GM10847 (cell line): Measurements from ENCODE around the gene PTPRT.

Experiments used
- POLR2A ChIP-seq: IDR thresholded peaks from 2 replicates; pipeline ENCODE4 v1.6.1; 2011; ENCODE audit not compliant: insufficient read length; ENCODE audit errors: extremely low read depth

Gene PTPRT

GRCh38 chr20:43029176-43029575 is 160.5 kb downstream of the PTPRT start:
- TF ChIP-seq POLR2A, result no peak

DNA sequence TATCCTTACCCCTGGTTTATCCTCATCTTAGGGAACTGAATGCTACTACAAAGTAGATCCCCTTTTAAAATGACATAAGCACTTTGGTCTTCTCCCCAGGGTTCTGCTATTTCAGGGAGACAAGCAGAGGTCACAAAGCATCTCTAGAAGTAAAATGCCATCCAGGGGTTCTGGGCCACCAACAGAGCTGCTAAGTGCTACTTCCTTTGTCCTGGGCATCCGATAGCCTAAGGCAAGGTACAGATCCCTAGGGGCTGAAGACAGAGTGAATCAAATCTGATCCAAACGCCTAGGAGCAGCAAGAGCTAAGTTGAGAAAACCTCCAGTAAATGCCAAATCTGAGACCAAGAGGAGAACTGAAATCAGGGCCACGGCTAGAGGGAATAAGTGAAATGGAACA is 161.2 kb downstream of the PTPRT start:
- TF ChIP-seq POLR2A, result no peak

DNA sequence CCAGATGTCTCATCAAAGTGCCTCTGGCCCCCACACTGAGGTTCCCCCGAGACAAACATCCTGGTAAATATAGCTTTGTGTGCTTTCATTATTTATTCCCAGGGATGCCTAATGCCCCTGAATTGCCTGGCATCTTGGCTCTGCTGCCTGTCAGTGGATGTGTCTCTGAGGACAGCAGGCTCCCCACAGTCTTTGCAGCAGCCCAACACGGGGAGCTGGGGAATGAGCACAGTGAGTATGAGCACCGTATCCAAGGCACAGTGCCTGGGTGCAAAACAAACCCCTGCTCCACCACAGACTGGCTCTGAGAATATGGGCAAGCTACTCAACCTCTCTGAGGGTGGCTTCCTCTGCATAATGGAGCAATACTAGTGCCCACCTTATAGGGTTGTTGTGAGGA is 165.9 kb downstream of the PTPRT start:
- no peak for TF ChIP-seq POLR2A

DNA sequence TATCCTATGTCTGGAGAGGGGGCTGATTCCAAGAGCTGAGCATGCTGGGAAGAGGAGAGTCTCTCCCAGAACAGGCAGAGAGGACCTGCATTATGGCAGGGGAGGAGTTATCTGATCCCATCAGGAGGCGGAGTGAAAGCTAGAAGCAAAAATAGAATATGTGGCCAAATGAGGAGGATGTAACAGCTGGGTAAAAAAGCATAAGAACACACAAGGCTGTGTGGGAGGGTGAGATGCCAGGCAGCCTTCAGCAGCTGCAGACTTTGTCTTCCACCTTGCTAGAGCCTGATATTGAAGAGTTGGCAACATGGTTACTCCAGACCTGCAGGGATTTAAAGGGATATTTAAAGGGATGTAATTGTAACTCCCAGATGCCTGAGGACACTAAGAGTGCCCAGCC is 167.1 kb downstream of the PTPRT start:
- no peak for TF ChIP-seq POLR2A

DNA sequence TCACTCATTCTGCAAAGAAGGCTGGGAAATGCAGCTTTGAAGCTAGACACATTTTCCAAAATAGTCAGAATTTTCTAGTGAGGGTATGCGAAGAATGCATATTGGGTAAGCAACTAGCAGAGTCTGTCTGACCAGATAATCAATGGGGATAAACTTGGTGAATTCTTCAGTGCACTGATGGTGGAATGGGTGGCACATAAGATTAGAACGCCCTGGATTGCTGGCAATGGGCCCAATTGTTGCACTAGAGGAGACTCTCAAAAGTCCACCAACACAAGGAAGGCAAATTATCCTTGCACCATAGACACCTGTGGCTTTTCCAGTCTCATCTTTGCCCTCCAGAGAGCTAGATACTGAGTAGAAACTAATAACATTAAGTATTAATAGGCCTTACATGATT is 167.6 kb downstream of the PTPRT start:
- TF ChIP-seq POLR2A, result no peak

- no peak for TF ChIP-seq POLR2A
Observed at GRCh38 chr20:43017241-43018030, 172.3 kb downstream of the PTPRT start.

DNA sequence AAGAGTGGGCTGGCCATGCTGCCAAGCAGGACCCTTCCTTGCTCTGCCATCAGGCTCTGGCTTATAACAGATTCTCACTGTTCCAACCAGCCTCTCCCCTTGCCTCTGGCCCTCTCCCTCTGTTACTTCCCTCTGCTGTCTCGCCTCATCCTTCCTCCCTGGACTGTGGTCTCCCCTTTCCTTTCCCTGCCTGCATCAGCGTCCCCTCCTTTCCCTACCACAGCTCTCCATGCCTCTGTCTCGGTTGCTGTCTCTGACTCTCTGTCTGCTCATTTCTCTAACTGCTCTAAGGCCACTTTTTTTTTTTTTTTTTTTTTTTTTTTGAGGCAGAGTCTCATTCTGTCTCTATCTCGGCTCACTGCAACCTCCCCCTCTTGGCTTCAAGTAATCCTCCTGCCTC is 173.4 kb downstream of the PTPRT start:
- no peak for TF ChIP-seq POLR2A

GRCh38 chr20:43015566-43015965 is 174.1 kb downstream of the PTPRT start:
- TF ChIP-seq POLR2A, result no peak

GRCh38 chr20:43014206-43014605 is 175.5 kb downstream of the PTPRT start:
- no peak for TF ChIP-seq POLR2A

- TF ChIP-seq POLR2A, result no peak
Observed at GRCh38 chr20:43011491-43011890, 178.2 kb downstream of the PTPRT start.

DNA sequence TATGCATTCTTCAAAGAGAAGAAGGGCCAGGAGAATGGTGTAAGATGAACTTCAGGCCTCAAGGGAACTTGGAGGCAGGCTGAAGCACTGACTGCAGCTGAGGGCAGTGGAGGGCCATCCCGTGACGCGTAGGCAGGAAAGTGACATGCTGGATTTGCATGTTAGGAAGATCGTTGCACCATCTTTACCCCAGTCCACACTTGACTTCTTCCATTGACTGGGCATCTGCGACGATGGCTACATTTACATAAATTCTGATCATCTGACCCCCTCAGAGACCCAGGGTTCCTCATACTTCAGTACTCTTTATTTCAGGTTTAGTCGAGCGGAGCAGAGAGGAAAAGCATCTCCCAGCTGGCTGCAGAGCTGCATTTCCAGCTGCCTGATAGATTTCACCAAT is 180.2 kb downstream of the PTPRT start:
- no peak for TF ChIP-seq POLR2A

- no peak for TF ChIP-seq POLR2A
Observed at GRCh38 chr20:43007525-43007924, 182.2 kb downstream of the PTPRT start.

DNA sequence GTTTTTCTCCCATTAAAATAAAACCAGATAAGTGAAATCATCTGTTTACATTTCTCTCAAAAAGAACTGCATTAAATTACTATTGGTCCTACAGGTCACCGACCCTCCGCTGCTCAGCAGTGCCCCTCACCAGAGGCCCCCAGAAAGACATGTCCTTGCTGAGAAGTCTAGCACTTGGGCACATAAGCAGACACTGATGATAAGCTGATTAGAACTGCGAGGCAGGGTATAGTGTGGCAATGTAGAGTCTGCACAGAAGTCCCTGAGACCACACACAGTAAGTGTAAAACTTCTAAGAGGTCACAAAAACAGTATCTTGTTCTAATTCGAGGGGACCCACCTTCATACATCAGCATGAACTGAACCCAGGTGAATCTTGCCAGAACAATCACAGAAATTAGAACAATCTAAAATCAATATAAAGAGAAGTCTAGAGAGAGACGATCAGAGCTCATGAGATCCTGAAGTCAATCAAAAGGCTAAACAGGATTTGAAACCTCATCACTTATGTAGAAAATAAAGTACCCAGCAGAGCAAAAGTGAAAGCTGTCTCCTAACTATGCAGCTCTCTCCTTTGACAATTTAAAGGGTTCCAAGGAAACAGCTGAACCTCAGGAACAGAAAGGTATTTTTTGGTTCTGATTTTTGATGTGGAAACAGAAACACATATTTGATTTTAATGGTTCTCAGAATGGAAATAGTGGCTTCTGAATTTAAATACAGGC is 182.9 kb downstream of the PTPRT start:
- TF ChIP-seq POLR2A, result no peak

- TF ChIP-seq POLR2A, result no peak
Observed at GRCh38 chr20:43003318-43003944, 186.3 kb downstream of the PTPRT start.

GRCh38 chr20:42996141-42996540 is 193.6 kb downstream of the PTPRT start:
- no peak for TF ChIP-seq POLR2A

DNA sequence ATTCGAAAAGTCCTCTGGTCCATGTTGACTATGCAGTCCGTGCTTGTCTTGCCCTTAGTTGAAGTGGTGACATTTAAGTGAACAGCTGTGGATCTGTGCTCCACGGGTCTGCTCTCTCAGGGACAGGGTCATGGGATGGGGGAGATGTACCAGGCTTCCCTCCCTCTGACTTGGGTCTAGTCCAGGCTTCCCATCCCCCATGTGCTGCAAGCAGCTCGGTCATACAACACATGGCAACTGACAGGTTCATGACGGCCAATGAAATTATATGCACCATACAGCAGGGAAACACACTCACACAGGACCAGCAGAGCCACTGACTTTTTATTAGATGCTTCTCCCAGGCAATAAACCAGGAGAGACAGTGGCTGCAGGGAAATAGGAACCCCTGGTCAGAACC is 201.4 kb downstream of the PTPRT start:
- no peak for TF ChIP-seq POLR2A
